ENCODE measurements around the gene NUDC. TPM values are rescaled to one million over a fixed set of nuclear protein-coding genes. Genes with fewer than 3 reads are reported as not detected.
A peak's percentile ranks its signal among the peaks of the same experiment; 100 is the strongest.
"Not testable (repeated sequence)": the region's sequence is repeated elsewhere in the genome, so short reads cannot be mapped to it uniquely, and the experiment has no call there.

The NUDC gene
- total RNA-seq, 2 donors from 2014 or later, result 41.8 to 43.0 TPM

- Mint-ChIP-seq H3K4me3 (peak overlapping the region; percentile 98), H3K36me3 (ENCODE audit: low read depth) (no peaks in the 10 kb centered on the region), H3K27ac (peak overlapping the region; percentile 93), H3K4me1 (peaks cover 31% of the 10 kb centered on the region), H3K27me3 (no peaks in the 10 kb centered on the region)
- no peaks in the 10 kb centered on the region for H3K9me3 ChIP-seq (ENCODE audit: control insufficient read depth, low read length, poor library complexity, severe bottlenecking)
- DNase-seq, result no peak
- ATAC-seq, result peak; percentile 62
Measured at GRCh38 chr1:26921126-26921539, 410 bp upstream of the NUDC start.

GRCh38 chr1:26922431-26922729, 837 bp downstream of the NUDC start:
- DNase-seq, result no peak
- Mint-ChIP-seq H3K27ac (peak overlapping the region; percentile 93), H3K4me1 (peaks cover 31% of the 10 kb centered on the region), H3K4me3 (peak overlapping the region; percentile 98), H3K36me3 (ENCODE audit: low read depth) (peaks cover 2% of the 10 kb centered on the region), H3K27me3 (no peaks in the 10 kb centered on the region)
- ATAC-seq, result no peak
- no peaks in the 10 kb centered on the region for H3K9me3 ChIP-seq (ENCODE audit: control insufficient read depth, low read length, poor library complexity, severe bottlenecking)

- Mint-ChIP-seq H3K27ac (peak overlapping the region; percentile 93), H3K27me3 (no peaks in the 10 kb centered on the region), H3K4me1 (peaks cover 31% of the 10 kb centered on the region), H3K4me3 (peak overlapping the region; percentile 98), H3K36me3 (ENCODE audit: low read depth) (peaks cover 2% of the 10 kb centered on the region)
- ATAC-seq, result no peak
- no peaks in the 10 kb centered on the region for H3K9me3 ChIP-seq (ENCODE audit: control insufficient read depth, low read length, poor library complexity, severe bottlenecking)
- no peak for DNase-seq
Measured at GRCh38 chr1:26922901-26923300, 1.4 kb downstream of the NUDC start.

GRCh38 chr1:26923711-26924110, 2.2 kb downstream of the NUDC start:
- no peaks in the 10 kb centered on the region for H3K27me3 Mint-ChIP-seq
- ATAC-seq (no peak), DNase-seq (no peak)
- H3K9me3 ChIP-seq (ENCODE audit: control insufficient read depth, low read length, poor library complexity, severe bottlenecking), result no peaks in the 10 kb centered on the region
- H3K4me1 Mint-ChIP-seq, result peaks cover 31% of the 10 kb centered on the region
- peak overlapping the region; percentile 93 for H3K27ac Mint-ChIP-seq
- peaks cover 2% of the 10 kb centered on the region for H3K36me3 Mint-ChIP-seq (ENCODE audit: low read depth)
- no peak overlapping the region for H3K4me3 Mint-ChIP-seq

GRCh38 chr1:26932531-26932930, 11.0 kb downstream of the NUDC start:
- DNase-seq (no peak), ATAC-seq (peak; percentile 46)
- Mint-ChIP-seq H3K27ac (no peak overlapping the region), H3K27me3 (no peaks in the 10 kb centered on the region), H3K36me3 (ENCODE audit: low read depth) (no peaks in the 10 kb centered on the region), H3K4me3 (no peak overlapping the region), H3K4me1 (peaks cover 7% of the 10 kb centered on the region)
- no peaks in the 10 kb centered on the region for H3K9me3 ChIP-seq (ENCODE audit: control insufficient read depth, low read length, poor library complexity, severe bottlenecking)

- Mint-ChIP-seq H3K27me3 (no peaks in the 10 kb centered on the region), H3K4me3 (no peak overlapping the region), H3K36me3 (ENCODE audit: low read depth) (no peaks in the 10 kb centered on the region), H3K27ac (no peak overlapping the region), H3K4me1 (peaks cover 12% of the 10 kb centered on the region)
- no peaks in the 10 kb centered on the region for H3K9me3 ChIP-seq (ENCODE audit: control insufficient read depth, low read length, poor library complexity, severe bottlenecking)
- no peak for ATAC-seq
- DNase-seq, result no peak
Measured at GRCh38 chr1:26936823-26937222, 15.3 kb downstream of the NUDC start.

GRCh38 chr1:26938004-26938658, 16.6 kb downstream of the NUDC start:
- H3K27me3 Mint-ChIP-seq, result no peaks in the 10 kb centered on the region
- H3K4me1 Mint-ChIP-seq, result peaks cover 10% of the 10 kb centered on the region
- H3K36me3 Mint-ChIP-seq (ENCODE audit: low read depth), result peaks cover 2% of the 10 kb centered on the region
- H3K27ac Mint-ChIP-seq, result peak overlapping the region; percentile 56
- no peaks in the 10 kb centered on the region for H3K9me3 ChIP-seq (ENCODE audit: control insufficient read depth, low read length, poor library complexity, severe bottlenecking)
- no peak for ATAC-seq
- no peak for DNase-seq
- H3K4me3 Mint-ChIP-seq, result no peak overlapping the region

GRCh38 chr1:26938659-26939025, 17.1 kb downstream of the NUDC start:
- Mint-ChIP-seq H3K4me1 (peaks cover 9% of the 10 kb centered on the region), H3K36me3 (ENCODE audit: low read depth) (peaks cover 2% of the 10 kb centered on the region), H3K4me3 (no peak overlapping the region), H3K27me3 (no peaks in the 10 kb centered on the region), H3K27ac (no peak overlapping the region)
- no peaks in the 10 kb centered on the region for H3K9me3 ChIP-seq (ENCODE audit: control insufficient read depth, low read length, poor library complexity, severe bottlenecking)
- ATAC-seq, result no peak
- DNase-seq, result no peak

GRCh38 chr1:26941311-26941710, 19.8 kb downstream of the NUDC start:
- peaks cover 7% of the 10 kb centered on the region for H3K4me1 Mint-ChIP-seq
- H3K27ac Mint-ChIP-seq, result no peak overlapping the region
- H3K27me3 Mint-ChIP-seq, result no peaks in the 10 kb centered on the region
- no peaks in the 10 kb centered on the region for H3K9me3 ChIP-seq (ENCODE audit: control insufficient read depth, low read length, poor library complexity, severe bottlenecking)
- DNase-seq (no peak), ATAC-seq (no peak)
- no peak overlapping the region for H3K4me3 Mint-ChIP-seq
- H3K36me3 Mint-ChIP-seq (ENCODE audit: low read depth), result peaks cover 5% of the 10 kb centered on the region

- no peaks in the 10 kb centered on the region for H3K9me3 ChIP-seq (ENCODE audit: control insufficient read depth, low read length, poor library complexity, severe bottlenecking)
- no peak for DNase-seq
- ATAC-seq, result no peak
- Mint-ChIP-seq H3K4me3 (no peak overlapping the region), H3K27me3 (no peaks in the 10 kb centered on the region), H3K4me1 (peaks cover 7% of the 10 kb centered on the region), H3K27ac (no peak overlapping the region), H3K36me3 (ENCODE audit: low read depth) (peaks cover 5% of the 10 kb centered on the region)
Measured at GRCh38 chr1:26942656-26943055, 21.1 kb downstream of the NUDC start.

- DNase-seq, result no peak
- Mint-ChIP-seq H3K36me3 (ENCODE audit: low read depth) (peaks cover 5% of the 10 kb centered on the region), H3K27me3 (no peaks in the 10 kb centered on the region), H3K4me3 (no peak overlapping the region), H3K27ac (peak overlapping the region; percentile 34), H3K4me1 (peaks cover 2% of the 10 kb centered on the region)
- no peak for ATAC-seq
- no peaks in the 10 kb centered on the region for H3K9me3 ChIP-seq (ENCODE audit: control insufficient read depth, low read length, poor library complexity, severe bottlenecking)
Measured at GRCh38 chr1:26945138-26945537, 23.6 kb downstream of the NUDC start.

GRCh38 chr1:26945728-26946127, 24.2 kb downstream of the NUDC start:
- H3K9me3 ChIP-seq (ENCODE audit: control insufficient read depth, low read length, poor library complexity, severe bottlenecking), result no peaks in the 10 kb centered on the region
- no peak for ATAC-seq
- H3K4me1 Mint-ChIP-seq, result peaks cover 2% of the 10 kb centered on the region
- H3K36me3 Mint-ChIP-seq (ENCODE audit: low read depth), result peaks cover 5% of the 10 kb centered on the region
- H3K4me3 Mint-ChIP-seq, result no peak overlapping the region
- no peak overlapping the region for H3K27ac Mint-ChIP-seq
- no peaks in the 10 kb centered on the region for H3K27me3 Mint-ChIP-seq
- no peak for DNase-seq

- no peak for DNase-seq
- H3K27me3 Mint-ChIP-seq, result no peaks in the 10 kb centered on the region
- no peak for ATAC-seq
- no peak overlapping the region for H3K4me3 Mint-ChIP-seq
- H3K4me1 Mint-ChIP-seq, result peaks cover 2% of the 10 kb centered on the region
- no peaks in the 10 kb centered on the region for H3K9me3 ChIP-seq (ENCODE audit: control insufficient read depth, low read length, poor library complexity, severe bottlenecking)
- peaks cover 5% of the 10 kb centered on the region for H3K36me3 Mint-ChIP-seq (ENCODE audit: low read depth)
- H3K27ac Mint-ChIP-seq, result no peak overlapping the region
Measured at GRCh38 chr1:26946270-26946669, 24.7 kb downstream of the NUDC start.

GRCh38 chr1:26948725-26949057, 27.1 kb downstream of the NUDC start:
- not testable (repeated sequence) for ATAC-seq; DNase-seq; H3K4me1 Mint-ChIP-seq; H3K27me3 Mint-ChIP-seq; H3K36me3 Mint-ChIP-seq (ENCODE audit: low read depth); H3K4me3 Mint-ChIP-seq; H3K27ac Mint-ChIP-seq; H3K9me3 ChIP-seq (ENCODE audit: control insufficient read depth, low read length, poor library complexity, severe bottlenecking)

Measured in T-helper 17 cell (primary cell).